Neural crest cell (in vitro differentiated cells): ENCODE measurements around the gene NPHS1. TPM values are rescaled to one million over a fixed set of nuclear protein-coding genes. Genes with fewer than 3 reads are reported as not detected.
"Not testable (repeated sequence)": the region's sequence is repeated elsewhere in the genome, so short reads cannot be mapped to it uniquely, and the experiment has no call there.

ENCODE experiments used
- DNase-seq: peaks from one replicate; pipeline ENCODE4 v3.0.0; 2021; ENCODE audit warnings: low read depth, mixed read lengths, low spot score
- H3K27ac Mint-ChIP-seq: one replicate; pipeline ENCODE4 v1.8.0; 2021; ENCODE audit warnings: mild to moderate bottlenecking, mixed read lengths; ENCODE audit not compliant: unreplicated experiment
- H3K27me3 Mint-ChIP-seq: 2 replicates; pipeline ENCODE4 v1.8.0; 2021; ENCODE audit warnings: low read depth, mild to moderate bottlenecking, mixed read lengths
- H3K36me3 Mint-ChIP-seq: 2 replicates; pipeline ENCODE4 v1.8.0; 2021; ENCODE audit warnings: low read depth, mild to moderate bottlenecking, mixed read lengths
- H3K4me1 Mint-ChIP-seq: 2 replicates; pipeline ENCODE4 v1.8.0; 2021; ENCODE audit warnings: mixed read lengths
- H3K4me3 Mint-ChIP-seq: one replicate; pipeline ENCODE4 v1.8.0; 2021; ENCODE audit warnings: mild to moderate bottlenecking, mixed read lengths
- H3K9me3 Mint-ChIP-seq: 2 replicates; pipeline ENCODE4 v1.8.0; 2021; ENCODE audit warnings: mixed read lengths
- CTCF ChIP-seq: fragments of 200-600 bp; sonication (generic); conservative IDR thresholded peaks from 2 replicates; pipeline ENCODE4 v1.5.0; 2021; ENCODE audit warnings: antibody characterized with exemption, mild to moderate bottlenecking
- total RNA-seq: library from RNA; stranded (reverse); gene quantifications from 2 replicates; pipeline ENCODE4 v1.2.1, GENCODE V29; 2021

Gene NPHS1
- total RNA-seq, 1 donor from 2014 or later = not detected

- DNase-seq = no peak
- no peaks in the 10 kb centered on the region for H3K9me3 Mint-ChIP-seq
- H3K36me3 Mint-ChIP-seq = no peaks in the 10 kb centered on the region
- H3K27ac Mint-ChIP-seq = no peak overlapping the region
- no peak overlapping the region for H3K4me3 Mint-ChIP-seq
- no peaks in the 10 kb centered on the region for H3K4me1 Mint-ChIP-seq
- H3K27me3 Mint-ChIP-seq = peaks cover 42% of the 10 kb centered on the region
- no peak for TF ChIP-seq CTCF
Observed at GRCh38 chr19:35805526-35806102, 46.7 kb downstream of the NPHS1 start.

GRCh38 chr19:35801828-35802227 is 50.5 kb downstream of the NPHS1 start:
- H3K4me1 Mint-ChIP-seq = no peaks in the 10 kb centered on the region
- no peak for DNase-seq
- H3K27ac Mint-ChIP-seq = no peak overlapping the region
- TF ChIP-seq CTCF = no peak
- peaks cover 46% of the 10 kb centered on the region for H3K27me3 Mint-ChIP-seq
- no peaks in the 10 kb centered on the region for H3K9me3 Mint-ChIP-seq
- H3K36me3 Mint-ChIP-seq = no peaks in the 10 kb centered on the region
- no peak overlapping the region for H3K4me3 Mint-ChIP-seq

GRCh38 chr19:35797663-35798062 is 54.6 kb downstream of the NPHS1 start:
- H3K36me3 Mint-ChIP-seq = no peaks in the 10 kb centered on the region
- peaks cover 49% of the 10 kb centered on the region for H3K27me3 Mint-ChIP-seq
- no peaks in the 10 kb centered on the region for H3K4me1 Mint-ChIP-seq
- DNase-seq = no peak
- H3K9me3 Mint-ChIP-seq = no peaks in the 10 kb centered on the region
- H3K4me3 Mint-ChIP-seq = no peak overlapping the region
- no peak for TF ChIP-seq CTCF
- H3K27ac Mint-ChIP-seq = no peak overlapping the region

- no peak for DNase-seq
- peaks cover 45% of the 10 kb centered on the region for H3K27me3 Mint-ChIP-seq
- no peaks in the 10 kb centered on the region for H3K9me3 Mint-ChIP-seq
- no peak overlapping the region for H3K4me3 Mint-ChIP-seq
- no peaks in the 10 kb centered on the region for H3K4me1 Mint-ChIP-seq
- TF ChIP-seq CTCF = no peak
- H3K27ac Mint-ChIP-seq = no peak overlapping the region
- H3K36me3 Mint-ChIP-seq = no peaks in the 10 kb centered on the region
Observed at GRCh38 chr19:35796645-35797542, 55.4 kb downstream of the NPHS1 start.

- peaks cover 40% of the 10 kb centered on the region for H3K27me3 Mint-ChIP-seq
- H3K27ac Mint-ChIP-seq, H3K4me1 Mint-ChIP-seq, H3K36me3 Mint-ChIP-seq, H3K9me3 Mint-ChIP-seq, H3K4me3 Mint-ChIP-seq, DNase-seq: not testable (repeated sequence)
Observed at GRCh38 chr19:35795564-35795963, 56.7 kb downstream of the NPHS1 start.
